Smooth muscle cell (in vitro differentiated cells): ENCODE measurements around the gene CDON. TPM values are rescaled to one million over a fixed set of nuclear protein-coding genes. Genes with fewer than 3 reads are reported as not detected.

Source experiments
- DNase-seq: peaks from one replicate; lab custom pipeline; 2025; ENCODE audit not compliant: unreplicated experiment; lab: John Stamatoyannopoulos, UW
- H2AFZ ChIP-seq: fragments of 200-600 bp; sonication (generic); 2 replicates; pipeline ENCODE4 v1.6.0; 2016; ENCODE audit warnings: antibody characterized with exemption, low read depth, mild to moderate bottlenecking
- H3F3A ChIP-seq: fragments of 200-600 bp; sonication (generic); 2 replicates; pipeline ENCODE4 v1.6.0; 2017; ENCODE audit warnings: antibody characterized with exemption, low read depth
- H3K27ac ChIP-seq: fragments of 200-600 bp; sonication (generic); 2 replicates; pipeline ENCODE4 v1.5.1; 2016; ENCODE audit warnings: low read depth, mild to moderate bottlenecking
- H3K27me3 ChIP-seq: fragments of 200-600 bp; sonication (generic); 2 replicates; pipeline ENCODE4 v1.6.1; 2016; ENCODE audit warnings: low read depth, mild to moderate bottlenecking
- H3K36me3 ChIP-seq: fragments of 200-600 bp; sonication (generic); 2 replicates; pipeline ENCODE4 v1.5.1; 2016; ENCODE audit warnings: low read depth
- H3K4me1 ChIP-seq: fragments of 200-600 bp; sonication (generic); 2 replicates; pipeline ENCODE4 v1.5.1; 2016; ENCODE audit warnings: low read depth
- H3K4me2 ChIP-seq: fragments of 200-600 bp; sonication (generic); 2 replicates; pipeline ENCODE4 v1.6.0; 2016; ENCODE audit warnings: mild to moderate bottlenecking
- H3K4me3 ChIP-seq: fragments of 200-600 bp; sonication (generic); 2 replicates; pipeline ENCODE4 v1.5.1; 2016; ENCODE audit warnings: mild to moderate bottlenecking
- H3K79me2 ChIP-seq: fragments of 200-600 bp; sonication (generic); 2 replicates; pipeline ENCODE4 v1.6.0; 2016; ENCODE audit warnings: low read depth, mild to moderate bottlenecking
- H3K9ac ChIP-seq: fragments of 200-600 bp; sonication (generic); 2 replicates; pipeline ENCODE4 v1.6.0; 2016; ENCODE audit warnings: low read depth
- H3K9me3 ChIP-seq: fragments of 200-600 bp; sonication (generic); replicated peaks from 2 replicates; pipeline ENCODE4 v1.5.1; 2016; ENCODE audit warnings: low read depth
- H4K20me1 ChIP-seq: fragments of 200-600 bp; sonication (generic); 2 replicates; pipeline ENCODE4 v1.6.0; 2016; ENCODE audit warnings: low read depth
- CTCF ChIP-seq: fragments of 200-600 bp; sonication (generic); IDR thresholded peaks from 2 replicates; pipeline ENCODE4 v1.5.1; 2017; ENCODE audit warnings: borderline replicate concordance, mild to moderate bottlenecking, antibody characterized with exemption; ENCODE audit not compliant: insufficient read depth, poor library complexity, severe bottlenecking
- WGBS: methylation state at CpG from one replicate; pipeline ENCODE4 v1.1.7; 2016; ENCODE audit warnings: low lambda C conversion rate; 5-methylcytosine and 5-hydroxymethylcytosine counted together
- polyA plus RNA-seq: library from polyadenylated mRNA; unstranded; fragments of >200 nt; fragmentation: Nextera tagmentation; extraction: Ambion mirVana; gene quantifications from 2 replicates; pipeline ENCODE4 v1.2.1, GENCODE V29; 2016
- total RNA-seq: library from RNA; depleted of rRNA; stranded (reverse); fragments of >200 nt; gene quantifications from 2 replicates; pipeline ENCODE4 v1.2.3, GENCODE V29; 2014

CDON gene
- total and polyA plus RNA-seq, 2 experiments from 2014 or later = 1.6 to 14.8 TPM

GRCh38 chr11:126084608-126084912, 21.9 kb upstream of the CDON start:
- Histone ChIP-seq H3K27ac (no peak overlapping the region), H2AFZ (no peak overlapping the region), H3K9ac (no peak overlapping the region), H3K4me2 (no peak overlapping the region), H3K79me2 (no peaks in the 10 kb centered on the region), H3K27me3 (no peaks in the 10 kb centered on the region), H3K9me3 (no peaks in the 10 kb centered on the region), H3K4me1 (peaks cover 32% of the 10 kb centered on the region), H3F3A (no peaks in the 10 kb centered on the region), H3K4me3 (no peak overlapping the region), H4K20me1 (no peaks in the 10 kb centered on the region), H3K36me3 (no peaks in the 10 kb centered on the region)
- no peak for TF ChIP-seq CTCF
- no peak for DNase-seq
- 79% methylated on average over 4 of the region's 4 CpGs for WGBS

- WGBS = 81% methylated on average over 12 of the region's 12 CpGs
- Histone ChIP-seq H4K20me1 (no peaks in the 10 kb centered on the region), H3K27me3 (no peaks in the 10 kb centered on the region), H3F3A (no peaks in the 10 kb centered on the region), H3K4me3 (no peak overlapping the region), H3K4me1 (peaks cover 34% of the 10 kb centered on the region), H3K4me2 (no peak overlapping the region), H3K9me3 (no peaks in the 10 kb centered on the region), H2AFZ (no peak overlapping the region), H3K27ac (no peak overlapping the region), H3K9ac (no peak overlapping the region), H3K36me3 (no peaks in the 10 kb centered on the region), H3K79me2 (no peaks in the 10 kb centered on the region)
- TF ChIP-seq CTCF = no peak
- no peak for DNase-seq
These were observed 21.4 kb upstream of the CDON start for GRCh38 chr11:126083829-126084607.

GRCh38 chr11:126082251-126083109, 19.8 kb upstream of the CDON start:
- Histone ChIP-seq H3K27ac (no peak overlapping the region), H3K27me3 (no peaks in the 10 kb centered on the region), H3K9ac (no peak overlapping the region), H3K79me2 (no peaks in the 10 kb centered on the region), H3K9me3 (no peaks in the 10 kb centered on the region), H4K20me1 (no peaks in the 10 kb centered on the region), H3K36me3 (no peaks in the 10 kb centered on the region), H2AFZ (no peak overlapping the region), H3F3A (no peaks in the 10 kb centered on the region), H3K4me2 (no peak overlapping the region), H3K4me3 (no peak overlapping the region), H3K4me1 (peaks cover 34% of the 10 kb centered on the region)
- TF ChIP-seq CTCF = no peak
- 71% methylated on average over 17 of the region's 17 CpGs for WGBS
- no peak for DNase-seq
